GM19463 (cell line): Measurements from ENCODE around the gene RBPMS2.

ENCODE experiments used
- ATAC-seq: cut with Tn5 transposase; IDR thresholded peaks from one replicate; pipeline ENCODE4 v1.9.1; 2021; ENCODE audit warnings: mild to moderate bottlenecking, moderate library complexity; ENCODE audit not compliant: unreplicated experiment

RBPMS2 gene

GRCh38 chr15:64783796-64784195 lies 8.4 kb upstream of the RBPMS2 start:
- ATAC-seq = no peak

- no peak for ATAC-seq
Observed at GRCh38 chr15:64782751-64783150, 7.4 kb upstream of the RBPMS2 start.

- ATAC-seq = no peak
Observed at GRCh38 chr15:64781299-64781698, 5.9 kb upstream of the RBPMS2 start.

- ATAC-seq = no peak
Observed at GRCh38 chr15:64780600-64781156, 5.3 kb upstream of the RBPMS2 start.

GRCh38 chr15:64779630-64780029 lies 4.2 kb upstream of the RBPMS2 start:
- ATAC-seq = no peak

GRCh38 chr15:64779024-64779423 lies 3.6 kb upstream of the RBPMS2 start:
- no peak for ATAC-seq

- ATAC-seq = no peak
Observed at GRCh38 chr15:64776402-64776786, 1.0 kb upstream of the RBPMS2 start.

GRCh38 chr15:64774629-64775493 lies 528 bp downstream of the RBPMS2 start:
- no peak for ATAC-seq

GRCh38 chr15:64774037-64774628 lies 1.3 kb downstream of the RBPMS2 start:
- ATAC-seq = no peak

GRCh38 chr15:64773606-64774005 lies 1.8 kb downstream of the RBPMS2 start:
- no peak for ATAC-seq

- no peak for ATAC-seq
Observed at GRCh38 chr15:64772964-64773363, 2.4 kb downstream of the RBPMS2 start.

GRCh38 chr15:64772488-64772887 lies 2.9 kb downstream of the RBPMS2 start:
- ATAC-seq = no peak

- ATAC-seq = no peak
Observed at GRCh38 chr15:64770626-64771025, 4.8 kb downstream of the RBPMS2 start.

- no peak for ATAC-seq
Observed at GRCh38 chr15:64767203-64767602, 8.2 kb downstream of the RBPMS2 start.

GRCh38 chr15:64766058-64766457 lies 9.3 kb downstream of the RBPMS2 start:
- ATAC-seq = no peak

- no peak for ATAC-seq
Observed at GRCh38 chr15:64763874-64764273, 11.5 kb downstream of the RBPMS2 start.

GRCh38 chr15:64763462-64763861 lies 11.9 kb downstream of the RBPMS2 start:
- no peak for ATAC-seq

GRCh38 chr15:64763021-64763420 lies 12.4 kb downstream of the RBPMS2 start:
- no peak for ATAC-seq

- ATAC-seq = no peak
Observed at GRCh38 chr15:64762546-64762945, 12.8 kb downstream of the RBPMS2 start.

- ATAC-seq = no peak
Observed at GRCh38 chr15:64761156-64761555, 14.2 kb downstream of the RBPMS2 start.

- ATAC-seq = no peak
Observed at GRCh38 chr15:64760056-64760455, 15.3 kb downstream of the RBPMS2 start.

GRCh38 chr15:64755427-64755940 lies 19.9 kb downstream of the RBPMS2 start:
- no peak for ATAC-seq
